AG04450 (cell line): ENCODE data around the gene XPR1. TPM values are rescaled to one million over a fixed set of nuclear protein-coding genes. Genes with fewer than 3 reads are reported as not detected.

ENCODE experiments used
- CTCF ChIA-PET: fragments of 300-600, 350-600 bp; formaldehyde crosslinking; extraction: SDS; loops from one replicate; lab custom pipeline; 2022; ENCODE audit warnings: antibody characterized with exemption, inconsistent platforms; lab: Charles Lee
- POLR2A ChIA-PET: fragments of 350-600 bp; formaldehyde crosslinking; extraction: SDS; loops from one replicate; lab custom pipeline; 2021; ENCODE audit warnings: antibody characterized with exemption, inconsistent platforms; lab: Yijun Ruan, JAX
- DNase-seq: peaks from one replicate; pipeline ENCODE4 v3.0.0-alpha.2; 2011; ENCODE audit warnings: low read depth, low spot score
- H3K27ac ChIP-seq: one replicate; pipeline ENCODE4 v1.5.1; 2012; ENCODE audit warnings: low read depth, low read length, control low read depth
- H3K27me3 ChIP-seq: one replicate; pipeline ENCODE4 v1.6.0; 2012; ENCODE audit warnings: low read length; ENCODE audit not compliant: control insufficient read depth, insufficient read depth
- H3K4me3 ChIP-seq: 2 replicates; pipeline ENCODE4 v1.5.1; 2011; ENCODE audit warnings: mild to moderate bottlenecking, low read depth, low read length, control low read depth
- H3K9me3 ChIP-seq: 2 replicates; pipeline ENCODE4 v1.5.1; 2012; ENCODE audit warnings: low read length; ENCODE audit not compliant: control insufficient read depth, insufficient read depth
- polyA plus RNA-seq: library from polyadenylated mRNA; depleted of rRNA; stranded (reverse); fragments of >200 nt; gene quantifications from 2 replicates; pipeline ENCODE4 v1.2.3, GENCODE V29; 2011
- TF ChIP-seq, protein P1 (sequence below): IDR thresholded peaks from 2 replicates; pipeline ENCODE4 v1.5.1; 2011; ENCODE audit warnings: low read depth, low read length, control low read depth, inconsistent platforms

The XPR1 gene
- polyA plus RNA-seq, 1 experiment, result 63.2 TPM

DNA sequence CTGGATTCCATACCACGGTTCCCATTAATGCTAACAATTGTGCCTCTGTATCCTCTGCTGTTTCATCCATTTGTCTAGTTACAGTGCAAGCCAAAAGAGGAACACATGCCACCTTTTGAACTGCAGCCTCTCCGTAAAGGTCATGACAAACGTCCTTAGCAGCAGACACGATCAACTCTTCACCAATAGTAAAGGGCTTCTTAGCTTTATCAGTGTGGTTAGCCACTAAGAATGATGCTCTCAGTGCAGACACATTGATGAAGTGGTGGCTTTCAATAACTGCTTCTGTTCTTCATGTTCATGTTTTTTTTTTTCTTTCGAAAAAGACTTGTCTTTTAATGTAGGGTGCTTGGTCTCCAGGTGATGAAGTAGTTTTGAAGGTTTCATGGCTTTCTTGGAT is 14.3 kb downstream of the XPR1 start:
- H3K9me3 ChIP-seq, result no peaks in the 10 kb centered on the region
- H3K4me3 ChIP-seq, result no peak overlapping the region
- ChIA-PET CTCF (no interaction called here), POLR2A (no interaction called here)
- no peak for DNase-seq
- TF ChIP-seq, protein P1, sequence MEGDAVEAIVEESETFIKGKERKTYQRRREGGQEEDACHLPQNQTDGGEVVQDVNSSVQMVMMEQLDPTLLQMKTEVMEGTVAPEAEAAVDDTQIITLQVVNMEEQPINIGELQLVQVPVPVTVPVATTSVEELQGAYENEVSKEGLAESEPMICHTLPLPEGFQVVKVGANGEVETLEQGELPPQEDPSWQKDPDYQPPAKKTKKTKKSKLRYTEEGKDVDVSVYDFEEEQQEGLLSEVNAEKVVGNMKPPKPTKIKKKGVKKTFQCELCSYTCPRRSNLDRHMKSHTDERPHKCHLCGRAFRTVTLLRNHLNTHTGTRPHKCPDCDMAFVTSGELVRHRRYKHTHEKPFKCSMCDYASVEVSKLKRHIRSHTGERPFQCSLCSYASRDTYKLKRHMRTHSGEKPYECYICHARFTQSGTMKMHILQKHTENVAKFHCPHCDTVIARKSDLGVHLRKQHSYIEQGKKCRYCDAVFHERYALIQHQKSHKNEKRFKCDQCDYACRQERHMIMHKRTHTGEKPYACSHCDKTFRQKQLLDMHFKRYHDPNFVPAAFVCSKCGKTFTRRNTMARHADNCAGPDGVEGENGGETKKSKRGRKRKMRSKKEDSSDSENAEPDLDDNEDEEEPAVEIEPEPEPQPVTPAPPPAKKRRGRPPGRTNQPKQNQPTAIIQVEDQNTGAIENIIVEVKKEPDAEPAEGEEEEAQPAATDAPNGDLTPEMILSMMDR, result no peak
- H3K27me3 ChIP-seq, result no peaks in the 10 kb centered on the region
- H3K27ac ChIP-seq, result no peak overlapping the region

DNA sequence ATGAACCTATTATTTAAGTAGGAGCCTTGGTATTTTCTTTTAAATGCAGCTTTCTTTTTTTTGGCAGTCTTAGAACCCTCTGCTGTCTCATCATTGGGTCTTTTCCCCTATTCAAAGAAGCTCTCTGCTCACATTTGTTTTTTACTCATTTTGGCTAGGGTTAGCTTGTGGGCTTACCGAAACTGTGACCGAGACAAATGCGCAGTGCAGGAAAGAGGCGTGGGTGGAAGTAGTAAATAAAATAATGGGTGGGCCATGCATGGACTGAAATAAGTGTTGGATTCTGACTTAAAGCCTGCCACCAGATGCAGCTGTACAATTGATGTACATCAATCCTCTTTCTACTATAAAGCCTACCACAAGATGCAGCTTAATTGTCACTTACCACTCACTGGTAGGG is 14.7 kb downstream of the XPR1 start:
- ChIA-PET CTCF (no interaction called here), POLR2A (no interaction called here)
- Histone ChIP-seq H3K9me3 (no peaks in the 10 kb centered on the region), H3K27me3 (no peaks in the 10 kb centered on the region), H3K4me3 (no peak overlapping the region), H3K27ac (no peak overlapping the region)
- no peak for DNase-seq
- TF ChIP-seq, protein P1, result no peak

DNA sequence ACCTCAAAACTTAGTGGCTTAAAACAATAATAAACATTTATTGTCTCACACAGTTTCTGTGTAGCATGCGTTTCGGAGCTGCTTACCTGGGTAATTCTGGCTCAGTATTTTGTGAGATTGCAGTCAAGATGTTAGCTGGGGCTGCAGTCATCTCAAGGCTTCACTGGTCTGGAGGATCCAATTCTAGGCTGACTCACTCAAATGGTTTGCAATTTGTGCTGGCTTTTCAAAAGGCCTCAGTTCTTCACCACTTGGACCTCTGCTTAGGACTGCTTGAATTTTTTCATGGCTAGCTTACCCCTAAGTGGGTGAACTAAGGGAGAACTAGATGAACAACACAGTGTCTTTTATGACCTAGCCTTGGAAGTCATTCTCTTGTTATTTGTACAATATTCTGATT is 21.0 kb downstream of the XPR1 start:
- ChIA-PET POLR2A (interaction anchor here (0.6 kb wide), 1 partner anchor 175 kb away, joined by 3 read pairs; no protein-coding TSS in a partner anchor), CTCF (interaction anchor here (1.3 to 1.6 kb wide), 2 partner anchors 17 to 210 kb away, joined by 3 to 6 read pairs; no protein-coding TSS in a partner anchor)
- TF ChIP-seq, protein P1, result no peak

DNA sequence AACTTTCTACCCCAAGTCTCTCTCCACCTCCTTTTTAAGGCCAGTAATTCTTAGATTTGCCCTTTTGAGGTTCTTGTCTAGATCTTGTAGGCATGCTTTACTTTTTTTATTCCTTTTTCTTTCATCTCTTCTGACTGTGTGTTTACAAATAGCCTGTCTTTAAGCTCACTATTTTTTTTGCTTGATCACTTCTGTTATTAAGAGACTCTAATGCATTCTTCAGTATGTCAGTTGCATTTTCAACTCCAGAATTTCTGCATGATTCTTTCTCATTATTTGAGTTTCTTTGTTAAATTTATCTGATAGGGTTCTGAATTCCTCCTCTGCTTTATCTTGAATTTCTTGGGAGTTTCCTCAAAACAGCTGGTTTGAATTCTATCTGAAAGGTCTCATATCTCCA is 30.9 kb downstream of the XPR1 start:
- POLR2A ChIA-PET, result no interaction called here
- peaks cover 18% of the 10 kb centered on the region for H3K9me3 ChIP-seq
- no peak overlapping the region for H3K4me3 ChIP-seq
- CTCF ChIA-PET, result no interaction called here
- no peak for DNase-seq
- H3K27me3 ChIP-seq, result no peaks in the 10 kb centered on the region
- H3K27ac ChIP-seq, result no peak overlapping the region
- TF ChIP-seq, protein P1, result no peak

More for the DNA sequence above, 21.0 kb downstream of the XPR1 start:
- Histone ChIP-seq H3K9me3 (no peaks in the 10 kb centered on the region), H3K27ac (no peak overlapping the region), H3K4me3 (no peak overlapping the region), H3K27me3 (no peaks in the 10 kb centered on the region)
- no peak for DNase-seq

DNA sequence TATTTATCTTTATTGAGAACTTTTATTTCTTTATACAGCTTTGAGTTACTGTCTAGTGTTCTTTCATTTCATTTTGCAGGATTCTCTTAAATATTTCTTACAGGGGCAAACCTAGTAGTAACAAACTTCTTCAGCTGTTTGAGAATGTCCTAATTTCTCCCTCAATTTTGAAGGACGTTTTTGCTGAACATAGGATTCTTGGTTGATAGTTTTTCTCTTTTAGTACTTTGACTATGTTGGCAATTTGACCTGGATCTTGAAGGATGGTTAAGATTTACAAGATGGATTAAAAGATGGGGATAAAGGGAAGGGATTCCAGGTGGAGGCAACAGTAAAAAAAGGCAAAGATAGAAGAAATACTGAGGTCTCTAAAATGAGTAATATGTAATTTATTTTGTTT is 38.9 kb downstream of the XPR1 start:
- no peak for DNase-seq
- no peaks in the 10 kb centered on the region for H3K27me3 ChIP-seq
- ChIA-PET CTCF (no interaction called here), POLR2A (no interaction called here)
- no peaks in the 10 kb centered on the region for H3K9me3 ChIP-seq
- TF ChIP-seq, protein P1, result no peak
- H3K27ac ChIP-seq, result no peak overlapping the region
- H3K4me3 ChIP-seq, result no peak overlapping the region
